Naive thymus-derived CD4-positive, alpha-beta T cell (primary cell): ENCODE measurements around the gene CSNK1A1. TPM values are rescaled to one million over a fixed set of nuclear protein-coding genes. Genes with fewer than 3 reads are reported as not detected.
"Not testable (repeated sequence)": the region's sequence is repeated elsewhere in the genome, so short reads cannot be mapped to it uniquely, and the experiment has no call there.

Experiments used
- ATAC-seq: fragments of 150-1000 bp; cut with Tn5 transposase; 2 replicates; pipeline ENCODE4 v1.10.0; 2021; ENCODE audit warnings: mild to moderate bottlenecking, moderate library complexity
- CTCF ChIA-PET: fragments of 350-600 bp; sonication (Branson Sonifier 250); formaldehyde crosslinking; loops from one replicate; lab custom pipeline; 2021; ENCODE audit warnings: antibody characterized with exemption; lab: Charles Lee
- POLR2A ChIA-PET: fragments of 350-600 bp; sonication (Branson Sonifier 250); formaldehyde crosslinking; loops from one replicate; lab custom pipeline; 2021; ENCODE audit warnings: antibody characterized with exemption, inconsistent platforms; lab: Charles Lee
- DNase-seq, 9 donors: peaks; one replicate each; pipeline versions ENCODE4 v3.0.0 to v3.0.0-alpha.2; 2020 to 2022; ENCODE audit warnings: mixed read lengths in 1 of 9
- H3K27ac ChIP-seq: one replicate; pipeline ENCODE4 v1.7.0; 2013; ENCODE audit warnings: mild to moderate bottlenecking, low read depth, low read length, moderate library complexity
- H3K27me3 ChIP-seq, 2 donors: one replicate each; pipeline ENCODE4 v1.7.0; 2013; ENCODE audit warnings: low read length in 2 of 2, mild to moderate bottlenecking in 2 of 2, moderate library complexity in 2 of 2; ENCODE audit not compliant: control insufficient read depth in 2 of 2, insufficient read depth in 2 of 2
- H3K36me3 ChIP-seq, 3 experiments: 1 replicate in 2 of 3; 2 replicates in 1 of 3; pipeline ENCODE4 v1.7.0; 2013; ENCODE audit warnings: low read length in 3 of 3, mild to moderate bottlenecking in 3 of 3, moderate library complexity in 1 of 3; ENCODE audit not compliant: insufficient read depth in 3 of 3, control insufficient read depth in 2 of 3
- H3K4me1 ChIP-seq, 2 donors: one replicate each; pipeline ENCODE4 v1.7.0; 2013; ENCODE audit warnings: low read length in 2 of 2, mild to moderate bottlenecking in 2 of 2, moderate library complexity in 1 of 2; ENCODE audit not compliant: control insufficient read depth in 2 of 2, insufficient read depth in 2 of 2
- H3K4me3 ChIP-seq: 2 replicates; pipeline ENCODE4 v1.7.0; 2013; ENCODE audit warnings: mild to moderate bottlenecking, low read length
- H3K9me3 ChIP-seq, 3 experiments: 1 replicate in 2 of 3; 2 replicates in 1 of 3; pipeline ENCODE4 v1.7.0; 2013; ENCODE audit warnings: low read length in 3 of 3; ENCODE audit not compliant: control insufficient read depth in 2 of 3
- H3K27ac Mint-ChIP-seq, 9 donors: one replicate each; pipeline ENCODE4 v1.8.0; 2020 to 2022; ENCODE audit warnings: mixed read lengths in 9 of 9, mild to moderate bottlenecking in 8 of 9, moderate library complexity in 5 of 9, inconsistent platforms in 2 of 9
- H3K27me3 Mint-ChIP-seq, 5 donors: one replicate each; pipeline ENCODE4 v1.8.0; 2021 to 2022; ENCODE audit warnings: mixed read lengths in 5 of 5, mild to moderate bottlenecking in 1 of 5
- H3K36me3 Mint-ChIP-seq, 5 donors: one replicate each; pipeline ENCODE4 v1.8.0; 2020 to 2022; ENCODE audit warnings: mixed read lengths in 5 of 5, mild to moderate bottlenecking in 3 of 5, inconsistent platforms in 1 of 5
- H3K4me1 Mint-ChIP-seq, 7 donors: one replicate each; pipeline ENCODE4 v1.8.0; 2020 to 2022; ENCODE audit warnings: mixed read lengths in 7 of 7, mild to moderate bottlenecking in 3 of 7, inconsistent platforms in 1 of 7
- H3K4me3 Mint-ChIP-seq, 10 donors: one replicate each; pipeline ENCODE4 v1.8.0; 2020 to 2022; ENCODE audit warnings: mild to moderate bottlenecking in 10 of 10, mixed read lengths in 10 of 10, moderate library complexity in 6 of 10, inconsistent platforms in 2 of 10
- H3K9me3 Mint-ChIP-seq, 11 donors: one replicate each; pipeline ENCODE4 v1.8.0; 2020 to 2022; ENCODE audit warnings: mixed read lengths in 11 of 11, mild to moderate bottlenecking in 4 of 11, inconsistent platforms in 1 of 11, moderate library complexity in 1 of 11
- intact Hi-C, 2 donors: fragments of 100-400 bp; cut with micrococcal nuclease; formaldehyde crosslinking; loops; one replicate each; pipeline ENCODE4 v1.15.1; 2023
- polyA plus RNA-seq, 2 donors: library from polyadenylated mRNA; unstranded; fragments of 300-500 nt; fragmentation: Illumina TruSeq; gene quantifications; one replicate each; pipeline ENCODE4 v1.2.3, GENCODE V29; 2021
- total RNA-seq, 6 experiments: library from RNA in 5 of 6; stranded (reverse) in 5 of 6; gene quantifications; 1 replicate in 5 of 6; 2 replicates in 1 of 6; pipeline ENCODE4 v1.2.3 and lab custom pipeline; 2021 to 2026

Gene CSNK1A1
- total and polyA plus RNA-seq, 7 experiments from 2014 or later: 146 to 217 (median 178) TPM

- Mint-ChIP-seq H3K9me3 (no peaks in the 10 kb centered on the region), H3K36me3 (peaks cover 0 to 4% (median 0%) of the 10 kb centered on the region in 5 donors), H3K27me3 (peaks cover 0 to 7% (median 3%) of the 10 kb centered on the region in 5 donors), H3K4me3 (no peak overlapping the region), H3K4me1 (peaks cover 0 to 4% (median 0%) of the 10 kb centered on the region in 7 donors), H3K27ac (no peak overlapping the region)
- no peaks in the 10 kb centered on the region for H3K4me1 ChIP-seq
- H3K27me3 ChIP-seq: no peaks in the 10 kb centered on the region
- POLR2A ChIA-PET: no interaction called here
- no peaks in the 10 kb centered on the region for H3K9me3 ChIP-seq
- H3K36me3 ChIP-seq: no peaks in the 10 kb centered on the region
- no peak for ATAC-seq
- no peak for DNase-seq
- intact Hi-C loops: no loop called here
- H3K27ac ChIP-seq: no peak overlapping the region
- CTCF ChIA-PET: no interaction called here
- H3K4me3 ChIP-seq: no peak overlapping the region
These were observed 45.5 kb upstream of the CSNK1A1 start for GRCh38 chr5:149596712-149597111.

DNA sequence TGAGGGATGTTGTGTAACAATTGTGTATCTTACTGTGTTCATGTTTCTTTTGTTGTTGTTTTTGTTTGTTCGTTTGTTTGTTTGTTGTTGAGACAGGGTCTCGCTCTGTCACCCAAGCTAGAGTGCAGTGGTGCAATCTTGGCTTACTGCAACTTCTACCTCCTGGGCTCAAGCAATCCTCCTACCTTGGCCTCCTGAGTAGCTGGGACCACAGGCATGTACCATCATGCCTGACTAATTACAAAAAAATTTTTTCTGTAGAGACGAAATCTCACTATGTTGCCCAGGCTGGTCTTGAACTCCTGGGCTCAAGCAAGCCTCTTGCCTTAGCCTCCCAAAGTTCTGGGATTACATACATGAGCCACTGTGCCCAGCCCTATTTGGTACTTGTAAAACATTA, 43.9 kb upstream of the CSNK1A1 start:
- CTCF ChIA-PET, POLR2A ChIA-PET: not testable (repeated sequence)

DNA sequence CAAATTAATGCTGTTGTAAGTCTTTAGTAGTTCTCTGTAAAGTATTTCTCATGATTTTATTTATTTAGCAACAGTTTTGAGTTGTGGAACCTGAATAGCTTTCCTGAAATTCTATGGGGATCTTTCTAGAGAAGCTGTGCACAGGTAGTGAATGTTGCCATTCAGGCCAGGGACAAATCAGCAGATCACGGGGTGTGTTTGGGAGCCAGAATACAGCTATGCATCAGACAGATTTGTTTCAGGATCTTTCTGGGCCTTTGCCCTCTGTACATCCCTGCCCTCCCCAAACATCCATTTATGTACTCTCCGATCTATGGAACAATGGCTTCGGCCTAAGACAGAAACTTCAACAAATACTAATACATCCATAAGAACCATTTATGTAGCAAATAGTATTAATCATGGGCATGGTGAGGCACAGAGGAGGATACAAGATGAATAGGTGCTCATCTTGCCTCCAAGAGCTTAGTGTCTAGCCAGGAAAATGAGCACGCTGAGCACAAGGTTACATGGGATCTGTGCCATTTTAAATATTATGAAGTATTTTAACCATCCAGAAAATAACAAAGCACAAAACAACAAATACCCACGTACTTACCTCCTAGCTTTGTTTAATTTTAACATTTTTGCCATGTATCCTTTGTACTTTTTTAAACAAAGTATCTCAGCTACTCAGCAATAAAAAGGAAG, 43.1 kb upstream of the CSNK1A1 start:
- DNase-seq (no peak), ATAC-seq (no peak)
- Histone ChIP-seq H3K4me1 (no peaks in the 10 kb centered on the region), H3K4me3 (no peak overlapping the region), H3K27me3 (no peaks in the 10 kb centered on the region), H3K36me3 (no peaks in the 10 kb centered on the region), H3K9me3 (no peaks in the 10 kb centered on the region), H3K27ac (no peak overlapping the region)
- Mint-ChIP-seq H3K4me1 (peaks cover 0 to 4% (median 0%) of the 10 kb centered on the region in 7 donors), H3K36me3 (no peaks in the 10 kb centered on the region), H3K9me3 (no peaks in the 10 kb centered on the region), H3K27me3 (peaks cover 0 to 7% (median 3%) of the 10 kb centered on the region in 5 donors), H3K27ac (no peak overlapping the region), H3K4me3 (no peak overlapping the region)
- POLR2A ChIA-PET: no interaction called here
- intact Hi-C loops: no loop called here
- CTCF ChIA-PET: no interaction called here

More for the DNA sequence above, 43.9 kb upstream of the CSNK1A1 start:
- H3K4me3 ChIP-seq, H3K27me3 Mint-ChIP-seq, intact Hi-C loops, H3K27ac ChIP-seq, H3K9me3 ChIP-seq, H3K36me3 Mint-ChIP-seq, DNase-seq, H3K27me3 ChIP-seq, H3K4me1 ChIP-seq, H3K9me3 Mint-ChIP-seq, H3K36me3 ChIP-seq, H3K4me3 Mint-ChIP-seq, ATAC-seq, H3K4me1 Mint-ChIP-seq: not testable (repeated sequence)
- peak overlapping the region in 1 of 9 donors; percentile 2 for H3K27ac Mint-ChIP-seq

DNA sequence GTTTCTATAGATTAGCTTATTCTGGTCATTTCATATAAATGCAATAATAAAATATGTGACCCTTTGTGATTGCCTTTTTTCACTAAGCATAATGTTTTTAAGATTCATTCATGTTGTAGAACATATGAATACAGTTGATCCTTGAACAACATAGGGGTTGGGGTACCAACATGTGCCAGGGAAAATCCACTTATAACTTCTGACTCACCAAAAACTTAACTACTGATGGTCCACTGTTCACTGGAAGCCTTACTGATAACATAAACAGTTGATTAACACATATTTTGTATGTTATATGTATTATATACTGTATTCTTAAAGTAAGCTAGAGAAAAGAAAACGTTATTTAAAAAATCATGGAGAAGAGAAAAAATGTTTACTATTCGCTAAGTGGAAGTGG, 42.1 kb upstream of the CSNK1A1 start:
- ChIA-PET POLR2A (no interaction called here), CTCF (interaction anchor here (0.6 kb wide), 1 partner anchor 200 kb away, joined by 3 read pairs; no protein-coding TSS in a partner anchor)
- Mint-ChIP-seq H3K4me3 (no peak overlapping the region), H3K36me3 (no peaks in the 10 kb centered on the region), H3K4me1 (peaks cover 0 to 4% (median 0%) of the 10 kb centered on the region in 7 donors), H3K9me3 (no peaks in the 10 kb centered on the region), H3K27me3 (peaks cover 0 to 6% (median 3%) of the 10 kb centered on the region in 5 donors), H3K27ac (no peak overlapping the region)
- Histone ChIP-seq H3K27me3 (no peaks in the 10 kb centered on the region), H3K36me3 (no peaks in the 10 kb centered on the region), H3K9me3 (no peaks in the 10 kb centered on the region), H3K4me3 (no peak overlapping the region), H3K4me1 (no peaks in the 10 kb centered on the region), H3K27ac (no peak overlapping the region)
- DNase-seq (no peak), ATAC-seq (no peak)
- intact Hi-C loops: no loop called here

DNA sequence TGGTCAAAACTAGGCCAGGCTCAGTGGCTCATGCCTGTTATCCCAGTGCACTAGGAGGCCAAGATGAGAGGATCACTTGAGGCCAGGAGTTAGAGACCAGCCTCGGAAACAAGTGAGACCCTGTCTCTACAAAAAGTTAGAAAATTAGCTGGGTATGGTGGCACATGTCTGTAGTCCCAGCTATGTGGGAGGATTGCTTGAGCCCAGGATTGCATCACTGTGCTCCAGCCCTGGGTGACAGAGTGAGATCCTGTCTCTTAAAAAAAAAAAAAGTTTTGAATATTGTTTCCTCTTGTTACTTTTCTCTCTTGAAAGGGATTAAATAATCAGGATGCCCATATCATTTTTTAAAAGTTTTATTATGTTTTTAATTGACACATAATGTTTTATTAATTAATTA, 37.7 kb upstream of the CSNK1A1 start:
- Mint-ChIP-seq H3K4me1 (no peaks in the 10 kb centered on the region), H3K9me3 (no peaks in the 10 kb centered on the region), H3K4me3 (no peak overlapping the region), H3K27ac (no peak overlapping the region), H3K36me3 (peaks cover 0 to 1% (median 0%) of the 10 kb centered on the region in 5 donors), H3K27me3 (peaks cover 0 to 4% (median 3%) of the 10 kb centered on the region in 5 donors)
- Histone ChIP-seq H3K27me3 (no peaks in the 10 kb centered on the region), H3K4me1 (no peaks in the 10 kb centered on the region), H3K27ac (no peak overlapping the region), H3K36me3 (no peaks in the 10 kb centered on the region), H3K4me3 (no peak overlapping the region), H3K9me3 (no peaks in the 10 kb centered on the region)
- POLR2A ChIA-PET: no interaction called here
- no peak for ATAC-seq
- CTCF ChIA-PET: interaction anchor here (0.8 kb wide), 1 partner anchor 24 kb away, joined by 3 read pairs; no protein-coding TSS in a partner anchor
- intact Hi-C loops: no loop called here
- no peak for DNase-seq

DNA sequence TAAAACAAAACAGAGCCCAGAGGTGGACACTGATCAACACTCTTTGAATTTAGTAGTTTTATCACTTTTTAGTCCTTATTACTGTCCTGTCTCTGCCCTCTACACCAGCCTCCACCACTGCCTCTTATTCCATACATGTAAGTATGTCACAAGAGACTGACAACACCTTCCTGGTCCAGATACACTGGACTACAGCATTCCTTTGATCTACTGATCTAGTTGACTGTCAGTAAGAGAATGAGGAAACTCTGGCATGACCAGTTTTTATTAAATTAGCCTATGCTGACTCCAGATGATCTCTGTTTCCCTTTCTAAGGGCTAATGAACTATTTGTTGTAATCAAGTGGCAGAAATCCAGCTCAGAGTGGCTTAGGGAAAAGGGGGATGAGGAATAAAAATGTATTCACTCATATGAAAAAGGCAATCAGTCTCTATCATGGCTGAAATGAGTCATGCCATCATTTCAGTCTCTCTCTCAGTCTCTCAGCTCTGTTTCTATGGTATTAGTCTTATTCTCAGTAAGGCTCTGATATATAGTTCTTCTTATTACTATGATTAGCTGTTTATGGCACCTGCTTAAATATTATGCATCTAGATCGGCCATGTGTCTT, 35.6 kb upstream of the CSNK1A1 start:
- peaks cover 0 to 1% (median 0%) of the 10 kb centered on the region in 5 donors for H3K36me3 Mint-ChIP-seq
- Histone ChIP-seq H3K36me3 (no peaks in the 10 kb centered on the region), H3K9me3 (no peaks in the 10 kb centered on the region), H3K27me3 (no peaks in the 10 kb centered on the region), H3K27ac (no peak overlapping the region), H3K4me1 (no peaks in the 10 kb centered on the region), H3K4me3 (no peak overlapping the region)
- POLR2A ChIA-PET: interaction anchor here (1.0 kb wide), 1 partner anchor 10 kb away, joined by 4 read pairs; no protein-coding TSS in a partner anchor
- no peak for DNase-seq
- H3K9me3 Mint-ChIP-seq: no peaks in the 10 kb centered on the region
- ATAC-seq: no peak
- H3K27me3 Mint-ChIP-seq: peaks cover 0 to 4% (median 0%) of the 10 kb centered on the region in 5 donors
- H3K4me1 Mint-ChIP-seq: peaks cover 0 to 4% (median 0%) of the 10 kb centered on the region in 7 donors
- H3K4me3 Mint-ChIP-seq: no peak overlapping the region
- CTCF ChIA-PET: interaction anchor here (0.5 to 0.6 kb wide), 3 partner anchors 142 to 318 kb away, joined by 3 to 6 read pairs (median 3); no protein-coding TSS in a partner anchor
- intact Hi-C loops: no loop called here
- no peak overlapping the region for H3K27ac Mint-ChIP-seq
